Measurements from ENCODE around the gene ANKS3.

ANKS3 gene

DNA sequence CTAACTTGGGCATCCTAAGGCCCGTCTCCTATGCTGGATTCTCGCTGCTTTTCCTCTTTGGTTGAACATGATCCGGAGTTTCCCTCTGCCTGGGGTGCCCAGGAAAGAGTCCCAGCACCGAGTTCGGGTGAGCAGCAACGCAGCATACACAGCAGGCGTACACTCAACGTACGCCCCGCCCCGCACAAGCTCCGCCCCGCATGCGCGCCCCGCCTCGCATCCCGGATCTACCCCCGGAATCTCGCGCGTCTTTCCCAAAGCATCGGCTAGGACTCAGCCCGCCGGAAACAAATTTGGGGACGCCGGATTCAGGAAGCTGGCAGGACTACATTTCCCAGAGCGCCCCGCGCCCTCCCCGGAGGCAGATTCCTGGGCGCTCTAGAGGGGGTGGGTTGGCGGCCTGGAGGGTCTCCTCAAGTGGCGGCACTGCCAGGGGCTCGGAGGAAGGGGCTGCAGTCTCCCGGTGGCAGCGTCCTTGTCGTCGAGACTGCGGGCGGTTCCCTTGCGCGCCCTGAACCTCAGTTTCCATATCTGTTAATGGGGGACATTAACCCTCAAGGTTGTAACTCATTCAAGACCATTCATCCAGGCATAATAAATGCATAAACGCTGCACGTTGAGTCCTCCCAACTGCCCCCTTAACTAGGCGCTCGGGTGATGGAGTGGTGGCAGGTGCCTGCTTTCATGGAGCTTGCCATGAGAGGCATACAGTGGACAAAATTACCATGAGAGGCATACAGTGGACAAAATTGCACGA lies 34.7 kb upstream of the ANKS3 start (continued):
- TF ChIP-seq REST (tag by site-specific recombination; IDR thresholded peaks at IDR 0.05) (no peak), ZXDB (tag by site-specific recombination; IDR thresholded peaks at IDR 0.05) (peak; percentile 65)

DNA sequence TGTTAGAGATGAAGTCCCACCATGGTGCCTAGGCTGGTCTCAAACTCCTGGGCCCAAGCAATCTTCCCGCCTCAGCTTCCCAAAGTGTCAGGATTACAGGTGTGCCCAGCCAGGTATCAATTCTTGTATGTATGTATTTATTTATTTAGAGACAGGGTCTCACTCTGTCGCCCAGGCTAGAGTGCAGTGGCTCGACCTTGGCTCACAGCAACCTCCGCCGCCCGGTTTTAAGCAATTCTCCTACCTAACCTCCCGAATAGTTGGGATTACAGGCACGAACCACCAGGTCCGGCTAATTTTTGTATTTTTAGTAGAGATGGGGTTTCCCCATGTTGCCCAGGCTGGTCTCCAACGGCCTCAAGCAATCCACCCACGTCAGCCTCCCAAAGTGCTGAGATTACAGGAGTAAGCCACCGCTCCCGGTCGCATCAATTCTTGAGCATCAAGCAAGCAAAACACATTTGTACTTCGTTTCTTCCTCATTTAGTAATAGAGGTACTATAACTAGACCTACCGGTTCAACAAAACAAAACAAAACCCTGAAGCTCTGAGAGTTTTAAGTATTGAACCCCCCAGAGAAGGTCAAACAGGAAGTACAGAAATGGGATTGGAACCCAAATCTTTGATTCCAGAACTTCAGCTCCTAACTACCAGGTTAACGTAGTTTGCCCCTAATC lies 33.9 kb upstream of the ANKS3 start:
- H3K27ac ChIP-seq (ENCODE audit: extremely low read depth, low read depth, low read length): peak overlapping the region; percentile 27
- peak overlapping the region; percentile 45 for H3K4me3 ChIP-seq (ENCODE audit: low read depth, low read length)
- peaks cover 3 to 23% of the 10 kb centered on the region in 2 experiments; a peak in 2 of 3 replicates for H3K36me3 ChIP-seq (ENCODE audit: control insufficient read depth in 2 of 2, insufficient read depth in 1 of 2, low read length in 2 of 2)
- no peaks in the 10 kb centered on the region; the same call in 1 of the 2 replicates for H3K4me1 ChIP-seq (ENCODE audit: control insufficient read depth, insufficient read depth, low read length)
- POLR2A ChIA-PET: interaction anchor here (0.5 to 3.9 kb wide), 11 partner anchors 7 to 833 kb away, joined by 3 to 43 read pairs (median 5); partner anchors contain the start of genes ANKS3, DNAAF8, GLYR1 and NUDT16L1
- TF ChIP-seq ZNF391 (tag by site-specific recombination; IDR thresholded peaks at IDR 0.05; ENCODE audit: borderline replicate concordance, low read depth): 0 out of 2 replicates have a peak, but pooled peaks have one; percentile 8
- 0 out of 2 replicates have a peak, but pooled peaks have one; percentile 7 for TF ChIP-seq ZSCAN30 (tag by site-specific recombination; IDR thresholded peaks at IDR 0.05)
- TF ChIP-seq ZNF24 (tag by site-specific recombination; IDR thresholded peaks at IDR 0.05): no peak
- TF ChIP-seq ZNF155 (tag by site-specific recombination; IDR thresholded peaks at IDR 0.05): no peak
- CTCF ChIA-PET: no interaction called here
- no peaks in the 10 kb centered on the region for H3K9me3 ChIP-seq (ENCODE audit: control insufficient read depth, insufficient read depth, low read depth, low read length)

- ChIA-PET POLR2A (interaction anchor here (3.2 to 3.9 kb wide), 2 partner anchors 33 to 80 kb away, joined by 8 to 43 read pairs; partner anchors contain the start of genes ANKS3, DNAAF8, GLYR1 and UBN1), CTCF (interaction anchor here (0.7 kb wide), 1 partner anchor 36 kb away, joined by 3 read pairs; no protein-coding TSS in a partner anchor)
- peak within 1 kb of the TSS; percentile 88 for H3K27ac ChIP-seq (ENCODE audit: extremely low read depth, low read depth, low read length)
- H3K9me3 ChIP-seq (ENCODE audit: control insufficient read depth, insufficient read depth, low read depth, low read length): no peaks in the 10 kb centered on the region
- H3K4me1 ChIP-seq (ENCODE audit: control insufficient read depth, insufficient read depth, low read length): no peaks in the 10 kb centered on the region; the same call in 1 of the 2 replicates
- peak within 1 kb of the TSS; percentile 76 for H3K4me3 ChIP-seq (ENCODE audit: low read depth, low read length)
- peaks cover 7 to 33% of the 10 kb centered on the region in 2 experiments; a peak in 2 of 3 replicates for H3K36me3 ChIP-seq (ENCODE audit: control insufficient read depth in 2 of 2, insufficient read depth in 1 of 2, low read length in 2 of 2)
- TF ChIP-seq ZNF610 (tag by site-specific recombination; IDR thresholded peaks at IDR 0.05; ENCODE audit: borderline replicate concordance) (0 out of 2 replicates have a peak, but pooled peaks have one; percentile 11), GLI2 (tag by site-specific recombination; IDR thresholded peaks at IDR 0.05; ENCODE audit: borderline replicate concordance, low read depth) (no peak), ZBTB17 (tag by site-specific recombination; IDR thresholded peaks at IDR 0.05) (peak; percentile 96), YY2 (tag by site-specific recombination; IDR thresholded peaks at IDR 0.05) (peak; percentile 64), ZBTB48 (tag by site-specific recombination; IDR thresholded peaks at IDR 0.05) (peak; percentile 81), SP2 (tag by site-specific recombination; IDR thresholded peaks at IDR 0.05) (peak; percentile 94), ZBTB11 (tag by site-specific recombination; conservative IDR thresholded peaks at IDR 0.05; ENCODE audit: low read depth) (peak; percentile 43), ZNF2 (tag by site-specific recombination; IDR thresholded peaks at IDR 0.05) (peak; percentile 26; the same call in 1 of the 2 replicates)
- TF ChIP-seq, protein P1, sequence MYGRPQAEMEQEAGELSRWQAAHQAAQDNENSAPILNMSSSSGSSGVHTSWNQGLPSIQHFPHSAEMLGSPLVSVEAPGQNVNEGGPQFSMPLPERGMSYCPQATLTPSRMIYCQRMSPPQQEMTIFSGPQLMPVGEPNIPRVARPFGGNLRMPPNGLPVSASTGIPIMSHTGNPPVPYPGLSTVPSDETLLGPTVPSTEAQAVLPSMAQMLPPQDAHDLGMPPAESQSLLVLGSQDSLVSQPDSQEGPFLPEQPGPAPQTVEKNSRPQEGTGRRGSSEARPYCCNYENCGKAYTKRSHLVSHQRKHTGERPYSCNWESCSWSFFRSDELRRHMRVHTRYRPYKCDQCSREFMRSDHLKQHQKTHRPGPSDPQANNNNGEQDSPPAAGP (tag by site-specific recombination; IDR thresholded peaks at IDR 0.05): peak; percentile 46; the same call in 1 of the 2 replicates
- TF ChIP-seq, protein P2, sequence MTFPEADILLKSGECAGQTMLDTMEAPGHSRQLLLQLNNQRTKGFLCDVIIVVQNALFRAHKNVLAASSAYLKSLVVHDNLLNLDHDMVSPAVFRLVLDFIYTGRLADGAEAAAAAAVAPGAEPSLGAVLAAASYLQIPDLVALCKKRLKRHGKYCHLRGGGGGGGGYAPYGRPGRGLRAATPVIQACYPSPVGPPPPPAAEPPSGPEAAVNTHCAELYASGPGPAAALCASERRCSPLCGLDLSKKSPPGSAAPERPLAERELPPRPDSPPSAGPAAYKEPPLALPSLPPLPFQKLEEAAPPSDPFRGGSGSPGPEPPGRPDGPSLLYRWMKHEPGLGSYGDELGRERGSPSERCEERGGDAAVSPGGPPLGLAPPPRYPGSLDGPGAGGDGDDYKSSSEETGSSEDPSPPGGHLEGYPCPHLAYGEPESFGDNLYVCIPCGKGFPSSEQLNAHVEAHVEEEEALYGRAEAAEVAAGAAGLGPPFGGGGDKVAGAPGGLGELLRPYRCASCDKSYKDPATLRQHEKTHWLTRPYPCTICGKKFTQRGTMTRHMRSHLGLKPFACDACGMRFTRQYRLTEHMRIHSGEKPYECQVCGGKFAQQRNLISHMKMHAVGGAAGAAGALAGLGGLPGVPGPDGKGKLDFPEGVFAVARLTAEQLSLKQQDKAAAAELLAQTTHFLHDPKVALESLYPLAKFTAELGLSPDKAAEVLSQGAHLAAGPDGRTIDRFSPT (tag by site-specific recombination; IDR thresholded peaks at IDR 0.05): peak; percentile 91
Observed at GRCh38 chr16:4766875-4767628, 33.0 kb upstream of the ANKS3 start, which contains the start of gene ZNF500. Gene ZNF500 (minus strand): TSS chr16:4767162. CDS start chr16:4765978, 1,184 bp downstream.
